GM23338 (cell line): Measurements from ENCODE around the gene PLN. TPM values are rescaled to one million over a fixed set of nuclear protein-coding genes. Genes with fewer than 3 reads are reported as not detected.

Experiments
- polyA plus RNA-seq: library from polyadenylated mRNA; unstranded; fragments of >200 nt; fragmentation: Nextera tagmentation; extraction: Ambion mirVana; gene quantifications from 2 replicates; pipeline ENCODE4 v1.2.1, GENCODE V29; 2016
- total RNA-seq: library from RNA; depleted of rRNA; stranded (reverse); fragments of >200 nt; shearing (Covaris generic); gene quantifications from 2 replicates; pipeline ENCODE4 v1.2.3, GENCODE V29; 2014; rRNA removed

Gene PLN
- total and polyA plus RNA-seq, 2 experiments from 2014 or later = 0.10 TPM; not detected in 1

Other genes starting within 250 kb of the PLN start
- 10.1 and 13.4 TPM in 2 replicates for gene CEP85L, start 103.3 kb downstream of the PLN start, total RNA-seq
- 9.1 and 10.8 TPM in 2 replicates for gene CEP85L, start 103.3 kb downstream of the PLN start, polyA plus RNA-seq